ENCODE results near the gene RACGAP1. TPM values are rescaled to one million over a fixed set of nuclear protein-coding genes. Genes with fewer than 3 reads are reported as not detected.

Gene RACGAP1
- total RNA-seq, 1 donor from 2014 or later: 10.8 TPM

GRCh38 chr12:49982246-49983087 lies 42.8 kb downstream of the RACGAP1 start:
- Histone ChIP-seq H3K27me3 (no peaks in the 10 kb centered on the region), H3K9me3 (no peaks in the 10 kb centered on the region), H3K4me3 (no peak overlapping the region), H3K27ac (no peak overlapping the region), H3K4me1 (peaks cover 11% of the 10 kb centered on the region), H3K36me3 (no peaks in the 10 kb centered on the region)
- DNase-seq (no peak), ATAC-seq (no peak)
- no peak for TF ChIP-seq CTCF (IDR thresholded peaks at IDR 0.05)
- intact Hi-C loops (cut with DNase I): no loop called here

GRCh38 chr12:49980501-49981349 lies 44.6 kb downstream of the RACGAP1 start:
- DNase-seq: no peak
- intact Hi-C loops (cut with DNase I): no loop called here
- H3K27ac ChIP-seq: no peak overlapping the region
- H3K27me3 ChIP-seq: no peaks in the 10 kb centered on the region
- H3K4me3 ChIP-seq: no peak overlapping the region
- peaks cover 11% of the 10 kb centered on the region for H3K4me1 ChIP-seq
- no peak for ATAC-seq
- H3K36me3 ChIP-seq: no peaks in the 10 kb centered on the region
- no peaks in the 10 kb centered on the region for H3K9me3 ChIP-seq
- no peak for TF ChIP-seq CTCF (IDR thresholded peaks at IDR 0.05)

- no peaks in the 10 kb centered on the region for H3K36me3 ChIP-seq
- intact Hi-C loops (cut with DNase I): no loop called here
- H3K9me3 ChIP-seq: no peaks in the 10 kb centered on the region
- no peaks in the 10 kb centered on the region for H3K27me3 ChIP-seq
- no peak overlapping the region for H3K4me3 ChIP-seq
- H3K27ac ChIP-seq: no peak overlapping the region
- ATAC-seq (no peak), DNase-seq (no peak)
- TF ChIP-seq CTCF (IDR thresholded peaks at IDR 0.05): no peak
- peaks cover 11% of the 10 kb centered on the region for H3K4me1 ChIP-seq
These were observed 45.5 kb downstream of the RACGAP1 start for GRCh38 chr12:49979791-49980190.

GRCh38 chr12:49979016-49979586 lies 46.2 kb downstream of the RACGAP1 start:
- Histone ChIP-seq H3K9me3 (no peaks in the 10 kb centered on the region), H3K4me3 (no peak overlapping the region), H3K27ac (no peak overlapping the region), H3K36me3 (no peaks in the 10 kb centered on the region), H3K27me3 (no peaks in the 10 kb centered on the region), H3K4me1 (peaks cover 7% of the 10 kb centered on the region)
- TF ChIP-seq CTCF (IDR thresholded peaks at IDR 0.05): no peak
- intact Hi-C loops (cut with DNase I): no loop called here
- no peak for ATAC-seq
- DNase-seq: no peak

- ATAC-seq (no peak), DNase-seq (no peak)
- Histone ChIP-seq H3K4me3 (no peak overlapping the region), H3K4me1 (no peaks in the 10 kb centered on the region), H3K36me3 (no peaks in the 10 kb centered on the region), H3K27me3 (no peaks in the 10 kb centered on the region), H3K27ac (no peak overlapping the region), H3K9me3 (no peaks in the 10 kb centered on the region)
- intact Hi-C loops (cut with DNase I): no loop called here
- TF ChIP-seq CTCF (IDR thresholded peaks at IDR 0.05): no peak
These were observed 47.2 kb downstream of the RACGAP1 start for GRCh38 chr12:49978125-49978524.

All from upper lobe of right lung (tissue), 1 donor.